Measurements from ENCODE around the gene KRTAP5-1.
"Not testable (repeated sequence)": the region's sequence is repeated elsewhere in the genome, so short reads cannot be mapped to it uniquely, and the experiment has no call there.

DNA sequence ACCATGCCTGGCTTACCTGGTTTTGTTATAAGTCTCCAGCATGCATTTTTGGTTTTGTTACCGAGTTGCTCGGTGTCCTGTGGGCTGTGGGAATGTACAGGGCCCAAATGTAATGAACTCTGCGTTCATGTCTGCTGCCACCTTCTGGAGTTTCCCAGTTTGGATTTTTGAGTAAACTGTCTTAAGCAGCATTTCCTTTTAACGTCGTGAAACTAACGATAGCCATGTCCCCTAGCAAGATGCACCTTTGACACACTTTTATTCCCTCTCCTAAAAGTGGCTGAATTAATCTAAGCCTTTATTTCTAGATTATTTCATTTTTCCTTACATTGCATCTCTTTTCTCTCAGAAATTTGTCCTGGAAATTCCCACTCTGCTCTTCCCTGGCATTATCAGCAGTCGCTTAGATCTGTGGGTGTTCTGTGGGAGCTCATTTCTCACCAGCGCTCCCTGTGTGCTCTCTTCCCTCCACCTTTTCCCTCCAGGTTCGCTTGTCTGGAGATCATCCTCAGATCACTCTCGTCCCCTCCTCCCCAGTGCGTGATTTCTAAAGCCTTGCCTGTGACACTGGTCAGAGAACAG, 11.0 kb upstream of the KRTAP5-1 start:
- not testable (repeated sequence) for TF ChIP-seq CTCF, POLR2A (IDR thresholded peaks at IDR 0.05)

Measured in stomach (tissue), 4 donors.